Measurements from ENCODE around the gene OR2AE1. TPM values are rescaled to one million over a fixed set of nuclear protein-coding genes. Genes with fewer than 3 reads are reported as not detected.
A peak's percentile ranks its signal among the peaks of the same experiment; 100 is the strongest.
"Not testable (repeated sequence)": the region's sequence is repeated elsewhere in the genome, so short reads cannot be mapped to it uniquely, and the experiment has no call there.

OR2AE1 gene
- not detected for total RNA-seq
- long read RNA-seq: 0 reads

GRCh38 chr7:99876933-99877332 lies at the start of gene OR2AE1:
Gene OR2AE1, minus strand, starts transcription at chr7:99877033. Its CDS starts 0 bp downstream, at chr7:99877033.
- intact Hi-C loops (cut with DNase I): no loop called here
- ATAC-seq (no peak), DNase-seq (ENCODE audit: missing footprints) (no peak)

GRCh38 chr7:99926321-99926720 lies 49.5 kb upstream of the OR2AE1 start:
- intact Hi-C loops (cut with DNase I): no loop called here
- DNase-seq (ENCODE audit: missing footprints) (no peak), ATAC-seq (no peak)

GRCh38 chr7:99923200-99923599 lies 46.4 kb upstream of the OR2AE1 start:
- ATAC-seq (no peak), DNase-seq (ENCODE audit: missing footprints) (no peak)
- intact Hi-C loops (cut with DNase I): no loop called here

GRCh38 chr7:99920149-99920548 lies 43.3 kb upstream of the OR2AE1 start:
- ATAC-seq (no peak), DNase-seq (ENCODE audit: missing footprints) (no peak)
- intact Hi-C loops (cut with DNase I): no loop called here

GRCh38 chr7:99919814-99920112 lies 42.9 kb upstream of the OR2AE1 start:
- ATAC-seq (no peak), DNase-seq (ENCODE audit: missing footprints) (no peak)
- intact Hi-C loops (cut with DNase I): loop anchor here (10.0 kb wide), 1 partner anchor 165 kb away; the partner anchor contains the start of genes COPS6 and ZNF3

- intact Hi-C loops (cut with DNase I): loop anchor here (10.0 kb wide), 1 partner anchor 166 kb away; the partner anchor contains the start of genes COPS6 and ZNF3
- peak; percentile 96 for DNase-seq (ENCODE audit: missing footprints)
- ATAC-seq: peak; percentile 100
Observed at GRCh38 chr7:99918959-99919813, 42.4 kb upstream of the OR2AE1 start, which contains the start of gene TRIM4. Gene TRIM4, minus strand, starts transcription at chr7:99919530. Its CDS starts 129 bp downstream, at chr7:99919401.

- intact Hi-C loops (cut with DNase I): loop anchor here (5.0 to 10.0 kb wide), 2 partner anchors 174 to 221 kb away; partner anchors contain the start of genes COPS6 and ZNF3
- ATAC-seq: no peak
- no peak for DNase-seq (ENCODE audit: missing footprints)
Observed at GRCh38 chr7:99910976-99911375, 34.1 kb upstream of the OR2AE1 start.

- intact Hi-C loops (cut with DNase I): no loop called here
- DNase-seq (ENCODE audit: missing footprints) (no peak), ATAC-seq (peak; percentile 81)
Observed at GRCh38 chr7:99901581-99901980, 24.7 kb upstream of the OR2AE1 start.

GRCh38 chr7:99899830-99900519 lies 23.1 kb upstream of the OR2AE1 start:
- DNase-seq (ENCODE audit: missing footprints) (no peak), ATAC-seq (no peak)
- intact Hi-C loops (cut with DNase I): no loop called here

- intact Hi-C loops (cut with DNase I): no loop called here
Observed at GRCh38 chr7:99898836-99899235, 22.0 kb upstream of the OR2AE1 start.

GRCh38 chr7:99898023-99898357 lies 21.2 kb upstream of the OR2AE1 start:
- DNase-seq (ENCODE audit: missing footprints) (no peak), ATAC-seq (no peak)
- intact Hi-C loops (cut with DNase I): no loop called here

More at GRCh38 chr7:99898836-99899235, 22.0 kb upstream of the OR2AE1 start:
- no peak for ATAC-seq
- DNase-seq (ENCODE audit: missing footprints): no peak

- DNase-seq (ENCODE audit: missing footprints) (no peak), ATAC-seq (no peak)
- intact Hi-C loops (cut with DNase I): no loop called here
Observed at GRCh38 chr7:99897322-99898022, 20.6 kb upstream of the OR2AE1 start.

- DNase-seq (ENCODE audit: missing footprints): no peak
- no peak for ATAC-seq
- intact Hi-C loops (cut with DNase I): no loop called here
Observed at GRCh38 chr7:99894738-99895137, 17.9 kb upstream of the OR2AE1 start.

- no peak for DNase-seq (ENCODE audit: missing footprints)
- intact Hi-C loops (cut with DNase I): no loop called here
Observed at GRCh38 chr7:99893280-99893679, 16.4 kb upstream of the OR2AE1 start.

GRCh38 chr7:99890348-99890747 lies 13.5 kb upstream of the OR2AE1 start:
- DNase-seq (ENCODE audit: missing footprints); ATAC-seq; intact Hi-C loops (cut with DNase I): not testable (repeated sequence)

More at GRCh38 chr7:99893280-99893679, 16.4 kb upstream of the OR2AE1 start:
- ATAC-seq: no peak

GRCh38 chr7:99888366-99888765 lies 11.5 kb upstream of the OR2AE1 start:
- intact Hi-C loops (cut with DNase I); ATAC-seq; DNase-seq (ENCODE audit: missing footprints): not testable (repeated sequence)

- intact Hi-C loops (cut with DNase I): no loop called here
- no peak for DNase-seq (ENCODE audit: missing footprints)
- ATAC-seq: no peak
Observed at GRCh38 chr7:99881370-99881769, 4.5 kb upstream of the OR2AE1 start.

- ATAC-seq: no peak
- no peak for DNase-seq (ENCODE audit: missing footprints)
- intact Hi-C loops (cut with DNase I): no loop called here
Observed at GRCh38 chr7:99876491-99876890, 342 bp downstream of the OR2AE1 start.

- no peak for ATAC-seq
- no peak for DNase-seq (ENCODE audit: missing footprints)
- intact Hi-C loops (cut with DNase I): no loop called here
Observed at GRCh38 chr7:99868246-99868645, 8.6 kb downstream of the OR2AE1 start.
